ENCODE data around the gene HTR2A.

GRCh38 chr13:46881621-46882020, 15.2 kb downstream of the HTR2A start:
- TF ChIP-seq CTCF (IDR thresholded peaks at IDR 0.05; ENCODE audit: insufficient read depth, low read depth, low read length) (no peak), EZH2 (IDR thresholded peaks at IDR 0.05; ENCODE audit: insufficient read depth, low read length) (no peak)
